Endothelial cell (in vitro differentiated cells): ENCODE data around the gene RFX8. TPM values are rescaled to one million over a fixed set of nuclear protein-coding genes. Genes with fewer than 3 reads are reported as not detected.

Experiments
- DNase-seq: peaks from one replicate; pipeline ENCODE4 v3.0.0; 2021; ENCODE audit warnings: low spot score
- H3K27ac Mint-ChIP-seq: one replicate; pipeline ENCODE4 v1.8.0; 2021; ENCODE audit warnings: mixed read lengths, inconsistent platforms; ENCODE audit not compliant: unreplicated experiment
- H3K27me3 Mint-ChIP-seq: one replicate; pipeline ENCODE4 v1.8.0; 2021; ENCODE audit warnings: mild to moderate bottlenecking, moderate library complexity, mixed read lengths, inconsistent platforms; ENCODE audit not compliant: unreplicated experiment
- H3K36me3 Mint-ChIP-seq: one replicate; pipeline ENCODE4 v1.8.0; 2021; ENCODE audit warnings: mild to moderate bottlenecking, low read depth, mixed read lengths, inconsistent platforms; ENCODE audit not compliant: unreplicated experiment
- H3K4me1 Mint-ChIP-seq: one replicate; pipeline ENCODE4 v1.8.0; 2021; ENCODE audit warnings: mild to moderate bottlenecking, mixed read lengths, inconsistent platforms; ENCODE audit not compliant: unreplicated experiment
- H3K4me3 Mint-ChIP-seq: one replicate; pipeline ENCODE4 v1.8.0; 2021; ENCODE audit warnings: mild to moderate bottlenecking, mixed read lengths, inconsistent platforms; ENCODE audit not compliant: unreplicated experiment
- H3K9me3 Mint-ChIP-seq: one replicate; pipeline ENCODE4 v1.8.0; 2021; ENCODE audit warnings: mixed read lengths, inconsistent platforms; ENCODE audit not compliant: unreplicated experiment
- CTCF ChIP-seq: fragments of 200-600 bp; sonication (generic); IDR thresholded peaks from one replicate; pipeline ENCODE4 v1.5.0; 2021; ENCODE audit warnings: antibody characterized with exemption; ENCODE audit not compliant: unreplicated experiment
- total RNA-seq: library from RNA; stranded (reverse); fragmentation: NEBNext Ultra II Directional; extraction: Animal tissue kit (Norgen Biotek cat#: 25700); gene quantifications from one replicate; pipeline ENCODE4 v1.2.1, GENCODE V29; 2021; ENCODE audit not compliant: unreplicated experiment

Gene RFX8
- total RNA-seq, 1 donor from 2014 or later, result 5.0 TPM

- TF ChIP-seq CTCF, result no peak
- H3K27me3 Mint-ChIP-seq, result peaks cover 10% of the 10 kb centered on the region
- DNase-seq, result no peak
- H3K27ac Mint-ChIP-seq, result no peak overlapping the region
- H3K36me3 Mint-ChIP-seq, result no peaks in the 10 kb centered on the region
- H3K4me1 Mint-ChIP-seq, result no peaks in the 10 kb centered on the region
- H3K9me3 Mint-ChIP-seq, result no peaks in the 10 kb centered on the region
- H3K4me3 Mint-ChIP-seq, result no peak overlapping the region
Measured at GRCh38 chr2:101362777-101363176, 112.1 kb downstream of the RFX8 start.

- no peak for DNase-seq
- Mint-ChIP-seq H3K36me3 (no peaks in the 10 kb centered on the region), H3K4me1 (no peaks in the 10 kb centered on the region), H3K9me3 (no peaks in the 10 kb centered on the region), H3K27ac (no peak overlapping the region), H3K27me3 (peaks cover 10% of the 10 kb centered on the region), H3K4me3 (no peak overlapping the region)
- TF ChIP-seq CTCF, result no peak
Measured at GRCh38 chr2:101362316-101362715, 112.6 kb downstream of the RFX8 start.

GRCh38 chr2:101361522-101361921 lies 113.4 kb downstream of the RFX8 start:
- Mint-ChIP-seq H3K4me1 (no peaks in the 10 kb centered on the region), H3K9me3 (no peaks in the 10 kb centered on the region), H3K27ac (no peak overlapping the region), H3K4me3 (no peak overlapping the region), H3K27me3 (peaks cover 10% of the 10 kb centered on the region), H3K36me3 (no peaks in the 10 kb centered on the region)
- no peak for TF ChIP-seq CTCF
- no peak for DNase-seq

GRCh38 chr2:101361121-101361520 lies 113.8 kb downstream of the RFX8 start:
- peaks cover 10% of the 10 kb centered on the region for H3K27me3 Mint-ChIP-seq
- no peak for DNase-seq
- no peak for TF ChIP-seq CTCF
- H3K27ac Mint-ChIP-seq, result no peak overlapping the region
- H3K4me3 Mint-ChIP-seq, result no peak overlapping the region
- no peaks in the 10 kb centered on the region for H3K9me3 Mint-ChIP-seq
- H3K4me1 Mint-ChIP-seq, result no peaks in the 10 kb centered on the region
- no peaks in the 10 kb centered on the region for H3K36me3 Mint-ChIP-seq

- H3K4me1 Mint-ChIP-seq, result no peaks in the 10 kb centered on the region
- DNase-seq, result no peak
- H3K9me3 Mint-ChIP-seq, result no peaks in the 10 kb centered on the region
- no peak overlapping the region for H3K4me3 Mint-ChIP-seq
- no peak overlapping the region for H3K27ac Mint-ChIP-seq
- no peaks in the 10 kb centered on the region for H3K36me3 Mint-ChIP-seq
- no peak for TF ChIP-seq CTCF
- H3K27me3 Mint-ChIP-seq, result peaks cover 10% of the 10 kb centered on the region
Measured at GRCh38 chr2:101360232-101360631, 114.7 kb downstream of the RFX8 start.
